HG02938 (cell line): ENCODE measurements around the gene ARPC1B.
"Not testable (repeated sequence)": the region's sequence is repeated elsewhere in the genome, so short reads cannot be mapped to it uniquely, and the experiment has no call there.

ENCODE experiments used
- ATAC-seq: cut with Tn5 transposase; IDR thresholded peaks from one replicate; pipeline ENCODE4 v1.9.1; 2021; ENCODE audit warnings: mild to moderate bottlenecking, moderate library complexity; ENCODE audit not compliant: unreplicated experiment

The ARPC1B gene

DNA sequence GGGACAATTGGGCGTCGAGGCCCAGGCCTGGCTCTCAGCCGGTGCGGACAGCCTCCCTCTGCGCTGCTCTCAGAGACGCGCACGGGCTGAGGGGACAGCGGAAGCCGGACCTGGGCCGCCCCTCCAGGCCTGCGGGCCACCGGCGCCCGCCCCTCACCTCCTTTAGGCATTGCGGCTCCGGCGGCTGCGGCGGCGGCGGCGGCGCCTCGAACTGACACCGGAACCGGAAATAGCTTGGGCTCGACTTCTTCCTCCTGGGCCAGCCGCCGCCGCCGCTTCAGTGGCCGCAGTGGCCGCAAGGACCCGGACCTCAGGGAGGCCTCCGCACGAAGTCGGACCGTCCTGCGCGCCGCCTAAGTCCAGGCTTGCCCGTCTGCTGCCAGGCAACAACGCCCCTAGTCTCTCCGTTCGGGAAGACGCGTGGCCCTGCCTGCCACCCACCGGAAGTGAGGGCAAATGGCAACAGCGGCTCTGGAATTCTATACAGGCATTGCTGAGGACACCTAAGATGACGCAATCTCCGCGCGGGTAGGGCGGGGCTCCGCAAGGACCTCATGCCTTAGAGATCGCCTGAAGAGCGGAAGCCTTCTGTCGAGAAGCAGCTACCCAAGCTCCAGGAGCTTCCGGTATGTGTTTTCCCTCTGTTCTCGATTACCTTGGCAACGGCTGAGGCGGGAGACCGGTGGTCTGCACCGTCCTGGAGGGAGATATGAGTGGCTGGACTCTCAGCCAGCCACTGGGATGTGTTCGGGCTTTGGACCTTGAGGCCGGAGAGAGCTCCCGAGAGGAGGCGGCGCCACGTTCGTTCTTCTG, 34.1 kb downstream of the ARPC1B start, which contains the start of the genes BUD31 and PDAP1:
BUD31 (plus strand) TSS at position 591 of the 813 bp plus-strand sequence. CDS start 2,124 bp downstream, outside the sequence.
PDAP1 (minus strand) TSS at position 219 of the 813 bp plus-strand sequence; CDS start at position 170, 49 bp downstream.
- peak; percentile 78 for ATAC-seq

- no peak for ATAC-seq
Measured at GRCh38 chr7:99409192-99409572, 34.7 kb downstream of the ARPC1B start.

GRCh38 chr7:99409806-99410205, 35.3 kb downstream of the ARPC1B start:
- no peak for ATAC-seq

- ATAC-seq, result no peak
Measured at GRCh38 chr7:99410635-99411034, 36.1 kb downstream of the ARPC1B start.

DNA sequence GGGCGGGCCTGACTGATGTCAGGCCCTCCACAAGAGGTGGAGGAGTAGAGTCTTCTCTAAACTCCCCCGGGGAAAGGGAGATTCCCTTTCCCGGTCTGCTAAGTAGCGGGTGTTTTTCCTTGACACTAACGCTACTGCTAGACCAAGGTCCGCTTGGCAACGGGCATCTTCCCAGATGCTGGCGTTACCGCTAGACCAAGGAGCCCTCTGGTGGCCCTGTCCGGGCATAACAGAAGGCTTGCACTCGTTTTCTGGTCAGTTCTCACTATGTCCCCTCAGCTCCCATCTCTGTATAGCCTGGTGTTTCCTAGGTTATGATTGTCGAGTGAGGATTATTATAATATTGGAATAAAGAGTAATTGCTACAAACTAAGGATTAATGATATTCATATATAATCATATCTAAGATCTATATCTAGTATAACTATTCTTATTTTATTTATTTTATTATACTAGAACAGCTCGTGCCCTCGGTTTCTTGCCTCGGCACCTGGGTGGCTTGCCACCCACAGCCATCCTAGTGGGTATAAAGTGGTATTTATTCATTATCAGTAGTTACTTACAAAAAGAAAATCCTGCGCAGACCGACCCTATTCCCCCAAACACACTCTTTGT, 41.1 kb downstream of the ARPC1B start:
- not testable (repeated sequence) for ATAC-seq

DNA sequence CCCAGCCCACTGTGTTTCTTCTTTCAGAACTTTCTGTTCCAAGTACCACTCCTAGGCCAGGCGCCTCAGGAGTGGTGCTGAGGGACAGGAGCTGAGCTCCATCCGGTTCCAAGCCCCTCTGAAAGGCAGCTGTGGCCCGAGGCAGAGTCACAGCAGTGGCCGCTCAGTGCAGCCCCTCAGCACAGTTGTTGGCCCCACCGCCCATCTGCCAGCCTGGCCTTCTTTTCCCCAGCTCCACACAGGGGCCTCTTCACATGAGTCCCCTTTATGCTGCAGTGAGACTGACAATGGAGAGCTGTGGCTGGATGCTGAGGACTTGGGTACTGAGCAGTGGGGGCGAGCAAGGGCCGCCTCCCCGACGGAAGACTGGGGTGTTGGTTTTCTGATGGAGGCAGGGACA, 43.7 kb downstream of the ARPC1B start:
- ATAC-seq, result no peak

GRCh38 chr7:99419323-99420021, 44.9 kb downstream of the ARPC1B start:
- no peak for ATAC-seq

- ATAC-seq, result no peak
Measured at GRCh38 chr7:99420213-99420612, 45.7 kb downstream of the ARPC1B start.

GRCh38 chr7:99420986-99421385, 46.5 kb downstream of the ARPC1B start:
- ATAC-seq, result no peak

DNA sequence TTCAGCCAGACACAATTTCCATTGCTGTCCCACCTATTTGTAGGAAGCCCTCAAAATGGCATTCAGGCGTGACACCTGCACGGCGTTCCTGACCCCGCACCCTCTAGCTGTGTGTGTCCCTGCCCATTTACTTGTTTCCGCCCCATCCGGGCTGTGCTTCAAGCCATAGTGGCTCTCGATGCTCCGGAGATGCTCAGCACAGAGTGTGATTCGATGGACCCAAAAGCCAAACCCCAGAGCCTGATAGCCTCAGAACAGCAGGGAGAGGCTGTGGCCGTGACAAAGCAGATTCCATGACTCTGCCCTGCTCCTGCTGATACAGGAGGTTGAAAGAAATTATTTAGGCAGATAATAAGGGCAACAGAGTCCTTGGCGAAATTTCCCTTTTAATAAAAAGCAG, 47.7 kb downstream of the ARPC1B start:
- ATAC-seq, result no peak

- ATAC-seq, result no peak
Measured at GRCh38 chr7:99422625-99423024, 48.1 kb downstream of the ARPC1B start.

- ATAC-seq, result no peak
Measured at GRCh38 chr7:99424932-99425730, 50.6 kb downstream of the ARPC1B start.

- ATAC-seq, result no peak
Measured at GRCh38 chr7:99428972-99429566, 54.5 kb downstream of the ARPC1B start.

DNA sequence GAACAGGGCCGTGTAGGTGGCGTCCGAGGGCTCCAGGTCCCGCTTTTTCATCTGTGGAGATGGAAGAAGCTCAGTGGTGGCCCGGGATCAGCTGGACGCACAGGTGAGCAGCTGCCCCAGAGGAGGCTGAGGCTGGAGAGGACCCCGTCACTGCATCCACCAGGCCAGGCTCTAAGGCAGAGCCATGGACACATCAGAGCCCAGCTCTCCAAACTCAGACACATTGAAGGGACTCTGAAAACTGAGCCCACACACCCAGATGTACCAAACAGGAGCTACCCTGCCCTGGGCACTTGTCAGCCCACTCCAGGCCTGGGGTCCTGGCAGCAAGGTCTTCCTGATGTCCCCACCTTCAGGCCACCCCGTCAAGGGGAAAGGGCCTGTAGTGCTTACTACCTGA, 55.2 kb downstream of the ARPC1B start:
- ATAC-seq, result no peak

- not testable (repeated sequence) for ATAC-seq
Measured at GRCh38 chr7:99431756-99432540, 57.4 kb downstream of the ARPC1B start.

DNA sequence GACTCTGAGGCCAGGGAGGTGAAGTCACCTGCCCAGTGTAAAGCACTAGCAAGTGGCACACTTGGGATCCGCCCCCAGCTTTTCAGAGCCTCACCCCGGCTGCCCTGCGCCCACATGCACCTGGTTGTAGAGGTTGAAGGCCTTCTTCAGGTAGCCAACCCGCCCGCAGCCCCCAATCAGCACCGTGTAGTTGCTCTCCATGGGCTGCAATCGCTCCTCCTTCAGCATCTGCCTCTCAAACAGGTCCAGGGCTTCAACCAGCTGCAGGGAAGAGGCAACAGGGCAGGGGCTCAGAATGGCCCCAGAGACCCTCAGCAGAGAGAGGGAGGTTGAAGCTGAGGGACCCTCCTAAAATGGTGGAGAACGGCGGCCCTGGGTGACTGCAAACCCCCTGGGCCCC, 58.6 kb downstream of the ARPC1B start:
- no peak for ATAC-seq

DNA sequence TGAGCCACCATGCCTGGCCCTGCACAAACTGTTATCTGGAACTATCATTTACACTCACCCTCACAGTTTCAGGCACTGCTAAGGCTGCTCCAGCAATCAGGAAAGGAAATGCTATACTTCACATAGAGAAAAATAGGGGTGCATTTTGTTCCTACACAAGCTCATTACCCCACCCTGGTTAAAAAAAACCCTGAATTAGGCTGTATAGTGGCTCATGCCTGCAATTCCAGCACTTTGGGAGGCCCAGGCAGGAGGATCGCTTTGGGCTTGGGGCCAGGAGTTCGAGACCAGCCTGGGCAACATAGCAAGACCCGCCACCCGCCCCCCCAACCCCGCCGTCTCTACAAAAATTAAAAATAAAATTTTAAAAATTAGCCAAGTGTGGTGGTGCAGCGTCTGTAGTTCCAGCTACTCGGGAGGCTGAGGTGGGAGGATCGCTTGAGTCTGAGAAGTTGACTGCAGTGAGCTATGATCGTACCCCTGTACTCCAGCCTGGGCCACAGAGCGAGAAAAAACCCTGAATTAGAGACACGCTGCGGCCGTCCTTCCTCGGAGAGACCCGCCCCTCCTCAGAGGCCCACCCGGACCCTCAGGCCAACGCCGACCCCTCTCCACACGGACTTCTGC, 63.5 kb downstream of the ARPC1B start:
- ATAC-seq, result no peak

DNA sequence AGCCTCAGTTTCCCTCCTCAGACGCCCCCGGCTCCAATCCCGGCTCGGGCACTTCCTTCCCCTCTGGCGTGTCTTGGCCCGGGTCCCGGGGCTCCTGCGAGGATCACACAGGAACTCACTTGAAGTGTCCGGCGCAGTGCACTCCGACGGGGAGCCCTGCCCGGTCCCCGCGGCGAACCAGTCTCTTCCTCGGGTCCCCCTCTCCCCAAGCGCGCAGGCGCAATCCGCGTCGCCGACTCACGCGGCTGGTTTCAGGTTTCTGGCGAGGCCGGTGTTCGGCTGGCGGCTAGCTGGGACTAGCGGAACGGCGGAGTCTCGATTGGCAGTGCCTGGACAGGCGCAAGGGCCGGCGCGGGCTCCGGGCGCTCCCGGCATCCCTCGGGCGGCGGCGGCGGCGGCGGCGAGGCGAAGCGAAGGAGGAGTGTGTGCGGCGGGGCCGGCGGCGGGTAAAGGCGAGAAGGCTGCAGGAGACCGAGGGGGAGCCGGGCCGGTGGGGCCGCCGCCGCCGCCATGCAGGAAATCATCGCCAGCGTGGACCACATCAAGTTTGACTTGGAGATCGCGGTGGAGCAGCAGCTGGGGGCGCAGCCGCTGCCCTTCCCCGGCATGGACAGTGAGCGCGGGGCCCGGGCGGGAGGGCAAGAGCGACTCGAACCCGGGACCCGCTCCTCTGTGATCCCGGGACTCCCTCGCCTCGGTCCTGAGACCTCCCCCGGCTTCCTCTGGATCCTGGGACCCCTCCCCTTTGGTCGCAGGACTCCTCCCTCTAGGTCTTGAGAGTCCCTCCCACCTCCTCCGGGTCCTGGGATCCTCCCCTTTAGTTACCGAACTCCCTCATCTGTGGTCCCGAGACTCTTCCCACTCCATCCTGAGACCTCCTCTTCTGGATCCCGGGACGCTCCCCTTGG, 64.3 kb downstream of the ARPC1B start, which contains the start of the genes CPSF4 and PTCD1:
CPSF4 (plus strand) TSS at position 371 of the 908 bp plus-strand sequence; CDS start at position 511, 140 bp downstream.
PTCD1 (minus strand) TSS at position 226 of the 908 bp plus-strand sequence. CDS start 3,556 bp downstream, outside the sequence.
- peak; percentile 86 for ATAC-seq
